CD4-positive, alpha-beta T cell (primary cell): ENCODE results near the gene LTB. TPM values are rescaled to one million over a fixed set of nuclear protein-coding genes. Genes with fewer than 3 reads are reported as not detected.

ENCODE experiments used
- ATAC-seq: fragments of 200-7000 bp; cut with Tn5 transposase; one replicate; pipeline ENCODE4 v1.10.0; 2022; ENCODE audit warnings: mild to moderate bottlenecking; ENCODE audit not compliant: poor library complexity
- CTCF ChIA-PET: fragments of 350-600 bp; sonication (Branson Sonifier 250); formaldehyde crosslinking; loops from one replicate; lab custom pipeline; 2021; ENCODE audit warnings: antibody characterized with exemption, inconsistent platforms; lab: Charles Lee
- POLR2A ChIA-PET: fragments of 350-600 bp; sonication (Branson Sonifier 250); formaldehyde crosslinking; loops from one replicate; lab custom pipeline; 2021; ENCODE audit warnings: antibody characterized with exemption, inconsistent platforms; lab: Charles Lee
- DNase-seq, 14 experiments: peaks; one replicate each; pipeline ENCODE4 v3.0.0-alpha.2; 2013 to 2020; ENCODE audit warnings: mixed read lengths in 2 of 14
- H3K27ac ChIP-seq, 2 donors: one replicate each; pipeline versions ENCODE4 v1.5.1 to v1.7.0; 2013; ENCODE audit warnings: low read length in 2 of 2, low read depth in 1 of 2, mild to moderate bottlenecking in 1 of 2
- H3K27me3 ChIP-seq, 2 experiments: 1 replicate in 1 of 2; 2 replicates in 1 of 2; pipeline versions ENCODE4 v1.6.1 to v1.7.0; 2013; ENCODE audit warnings: low read length in 2 of 2, control low read depth in 1 of 2, mild to moderate bottlenecking in 1 of 2, moderate library complexity in 1 of 2; ENCODE audit not compliant: insufficient read depth in 2 of 2, control insufficient read depth in 1 of 2
- H3K36me3 ChIP-seq: one replicate; pipeline ENCODE4 v1.6.1; 2013; ENCODE audit warnings: low read length, control low read depth; ENCODE audit not compliant: insufficient read depth
- H3K4me1 ChIP-seq: one replicate; pipeline ENCODE4 v1.6.1; 2013; ENCODE audit warnings: low read length, control low read depth; ENCODE audit not compliant: insufficient read depth
- H3K4me3 ChIP-seq: one replicate; pipeline ENCODE4 v1.5.1; 2013; ENCODE audit warnings: mild to moderate bottlenecking, low read length, moderate library complexity
- H3K9me3 ChIP-seq, 2 experiments: 1 replicate in 1 of 2; 2 replicates in 1 of 2; pipeline versions ENCODE4 v1.6.1 to v1.7.0; 2013; ENCODE audit warnings: low read length in 2 of 2, mild to moderate bottlenecking in 2 of 2, control low read depth in 1 of 2, moderate library complexity in 1 of 2; ENCODE audit not compliant: control insufficient read depth in 1 of 2, insufficient read depth in 1 of 2
- H3K27ac Mint-ChIP-seq: one replicate; pipeline ENCODE4 v1.8.0; 2020; ENCODE audit warnings: mixed read lengths
- H3K27me3 Mint-ChIP-seq: one replicate; pipeline ENCODE4 v1.8.0; 2021; ENCODE audit warnings: mixed read lengths
- H3K36me3 Mint-ChIP-seq: one replicate; pipeline ENCODE4 v1.8.0; 2021; ENCODE audit warnings: low read depth, mixed read lengths
- H3K4me1 Mint-ChIP-seq: one replicate; pipeline ENCODE4 v1.8.0; 2021; ENCODE audit warnings: low read depth, mixed read lengths
- H3K4me3 Mint-ChIP-seq: one replicate; pipeline ENCODE4 v1.8.0; 2020; ENCODE audit warnings: mild to moderate bottlenecking, mixed read lengths
- H3K9me3 Mint-ChIP-seq: one replicate; pipeline ENCODE4 v1.8.0; 2020; ENCODE audit warnings: mixed read lengths
- intact Hi-C, 2 experiments: fragments of 100-400 bp; cut with DNase I in 1 of 2; cut with micrococcal nuclease in 1 of 2; formaldehyde crosslinking; loops; one replicate each; pipeline versions ENCODE4 v1.15.1 to v1.9.0; 2023 to 2025; cut with DNase I, micrococcal nuclease
- total RNA-seq, 174 experiments: library from RNA in 2 of 174; stranded (reverse) in 2 of 174; gene quantifications; one replicate each; pipeline ENCODE4 v1.2.3 and lab custom pipeline; 2021 to 2026
- TF ChIP-seq, protein P1 (sequence below): fragments of 200-600 bp; IDR thresholded peaks from one replicate; pipeline ENCODE4 v1.8.0; 2022; ENCODE audit warnings: antibody characterized with exemption, mild to moderate bottlenecking

Gene LTB
- total RNA-seq, 2 experiments from 2014 or later = 239 to 244 TPM

DNA sequence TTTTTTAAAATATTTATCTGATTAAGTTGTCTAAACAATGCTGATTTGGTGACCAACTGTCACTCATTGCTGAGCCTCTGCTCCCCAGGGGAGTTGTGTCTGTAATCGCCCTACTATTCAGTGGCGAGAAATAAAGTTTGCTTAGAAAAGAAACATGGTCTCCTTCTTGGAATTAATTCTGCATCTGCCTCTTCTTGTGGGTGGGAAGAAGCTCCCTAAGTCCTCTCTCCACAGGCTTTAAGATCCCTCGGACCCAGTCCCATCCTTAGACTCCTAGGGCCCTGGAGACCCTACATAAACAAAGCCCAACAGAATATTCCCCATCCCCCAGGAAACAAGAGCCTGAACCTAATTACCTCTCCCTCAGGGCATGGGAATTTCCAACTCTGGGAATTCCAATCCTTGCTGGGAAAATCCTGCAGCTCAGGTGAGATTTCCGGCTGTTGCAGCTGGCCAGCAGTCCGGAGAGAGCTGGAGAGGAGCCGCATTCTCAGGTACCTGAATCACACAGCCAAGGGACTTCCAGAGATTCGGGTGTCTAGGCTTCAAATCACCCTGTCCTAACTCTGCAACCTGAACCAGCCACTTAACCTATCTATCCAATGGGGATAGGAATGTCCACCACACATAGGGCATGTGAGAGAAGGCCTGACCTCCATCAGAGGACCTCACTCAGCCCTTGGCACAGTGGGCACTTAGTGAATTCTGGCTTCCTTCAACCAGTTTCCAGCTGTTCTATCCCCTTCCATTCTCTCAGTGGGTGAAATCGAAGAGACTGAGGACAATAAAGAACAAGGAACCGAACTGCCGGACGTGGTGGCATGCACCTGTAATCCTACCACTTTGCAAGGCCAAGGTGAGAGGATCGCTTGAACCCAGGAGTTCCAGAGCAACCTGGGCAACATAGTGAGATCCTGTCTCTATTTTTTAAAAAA lies 3.8 kb downstream of the LTB start:
- H3K27me3 ChIP-seq = no peaks in the 10 kb centered on the region
- no peaks in the 10 kb centered on the region for H3K9me3 ChIP-seq
- peak overlapping the region; percentile 74 to 95 for H3K27ac ChIP-seq
- POLR2A ChIA-PET = interaction anchor here (1.6 to 34.9 kb wide), 5 partner anchors 7 to 74 kb away, joined by 5 to 1160 read pairs (median 220); partner anchors contain the start of genes ATP6V1G2, BAG6, DDX39B and LST1
- Mint-ChIP-seq H3K4me1 (peaks cover 85% of the 10 kb centered on the region), H3K36me3 (peaks cover 71% of the 10 kb centered on the region), H3K9me3 (no peaks in the 10 kb centered on the region), H3K27ac (peak overlapping the region; percentile 85), H3K4me3 (peak overlapping the region; percentile 88), H3K27me3 (no peaks in the 10 kb centered on the region)
- TF ChIP-seq, protein P1, sequence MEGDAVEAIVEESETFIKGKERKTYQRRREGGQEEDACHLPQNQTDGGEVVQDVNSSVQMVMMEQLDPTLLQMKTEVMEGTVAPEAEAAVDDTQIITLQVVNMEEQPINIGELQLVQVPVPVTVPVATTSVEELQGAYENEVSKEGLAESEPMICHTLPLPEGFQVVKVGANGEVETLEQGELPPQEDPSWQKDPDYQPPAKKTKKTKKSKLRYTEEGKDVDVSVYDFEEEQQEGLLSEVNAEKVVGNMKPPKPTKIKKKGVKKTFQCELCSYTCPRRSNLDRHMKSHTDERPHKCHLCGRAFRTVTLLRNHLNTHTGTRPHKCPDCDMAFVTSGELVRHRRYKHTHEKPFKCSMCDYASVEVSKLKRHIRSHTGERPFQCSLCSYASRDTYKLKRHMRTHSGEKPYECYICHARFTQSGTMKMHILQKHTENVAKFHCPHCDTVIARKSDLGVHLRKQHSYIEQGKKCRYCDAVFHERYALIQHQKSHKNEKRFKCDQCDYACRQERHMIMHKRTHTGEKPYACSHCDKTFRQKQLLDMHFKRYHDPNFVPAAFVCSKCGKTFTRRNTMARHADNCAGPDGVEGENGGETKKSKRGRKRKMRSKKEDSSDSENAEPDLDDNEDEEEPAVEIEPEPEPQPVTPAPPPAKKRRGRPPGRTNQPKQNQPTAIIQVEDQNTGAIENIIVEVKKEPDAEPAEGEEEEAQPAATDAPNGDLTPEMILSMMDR = no peak
- peaks cover 81% of the 10 kb centered on the region for H3K4me1 ChIP-seq
- DNase-seq (no peak), ATAC-seq (no peak)
- CTCF ChIA-PET = interaction anchor here (1.4 to 16.9 kb wide), 4 partner anchors 9 to 29 kb away, joined by 7 to 353 read pairs (median 104); partner anchors contain the start of genes ATP6V1G2, NCR3 and NFKBIL1
- peak overlapping the region; percentile 97 for H3K4me3 ChIP-seq
- H3K36me3 ChIP-seq = peaks cover 41% of the 10 kb centered on the region
- intact Hi-C loops = no loop called here

DNA sequence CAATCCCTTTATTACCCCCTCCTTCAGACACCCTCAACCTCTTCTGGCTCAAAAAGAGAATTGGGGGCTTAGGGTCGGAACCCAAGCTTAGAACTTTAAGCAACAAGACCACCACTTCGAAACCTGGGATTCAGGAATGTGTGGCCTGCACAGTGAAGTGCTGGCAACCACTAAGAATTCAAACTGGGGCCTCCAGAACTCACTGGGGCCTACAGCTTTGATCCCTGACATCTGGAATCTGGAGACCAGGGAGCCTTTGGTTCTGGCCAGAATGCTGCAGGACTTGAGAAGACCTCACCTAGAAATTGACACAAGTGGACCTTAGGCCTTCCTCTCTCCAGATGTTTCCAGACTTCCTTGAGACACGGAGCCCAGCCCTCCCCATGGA lies 4.7 kb downstream of the LTB start:
- H3K27ac ChIP-seq = peak overlapping the region; percentile 84 to 87
- no peaks in the 10 kb centered on the region for H3K9me3 ChIP-seq
- peaks cover 86% of the 10 kb centered on the region for H3K4me1 Mint-ChIP-seq
- H3K36me3 ChIP-seq = peaks cover 41% of the 10 kb centered on the region
- peaks cover 68% of the 10 kb centered on the region for H3K36me3 Mint-ChIP-seq
- intact Hi-C loops = loop anchor here in 1 of 2 experiments (2.0 kb wide), 1 partner anchor 15 kb away; no protein-coding TSS in a partner anchor
- TF ChIP-seq, protein P1 = no peak
- peak overlapping the region; percentile 95 for H3K4me3 Mint-ChIP-seq
- POLR2A ChIA-PET = interaction anchor here (0.9 to 34.9 kb wide), 7 partner anchors 6 to 75 kb away, joined by 3 to 1160 read pairs (median 42); partner anchors contain the start of genes ATP6V1G2, BAG6, DDX39B and LST1
- CTCF ChIA-PET = interaction anchor here (1.0 to 16.9 kb wide), 6 partner anchors 9 to 84 kb away, joined by 3 to 353 read pairs (median 6); partner anchors contain the start of genes ATP6V1G2, LST1, NCR3 and NFKBIL1
- DNase-seq (no peak), ATAC-seq (no peak)
- H3K27me3 Mint-ChIP-seq = no peaks in the 10 kb centered on the region
- H3K4me1 ChIP-seq = peaks cover 81% of the 10 kb centered on the region
- peak overlapping the region; percentile 95 for H3K27ac Mint-ChIP-seq
- H3K27me3 ChIP-seq = no peaks in the 10 kb centered on the region
- peak overlapping the region; percentile 75 for H3K4me3 ChIP-seq
- H3K9me3 Mint-ChIP-seq = no peaks in the 10 kb centered on the region

DNA sequence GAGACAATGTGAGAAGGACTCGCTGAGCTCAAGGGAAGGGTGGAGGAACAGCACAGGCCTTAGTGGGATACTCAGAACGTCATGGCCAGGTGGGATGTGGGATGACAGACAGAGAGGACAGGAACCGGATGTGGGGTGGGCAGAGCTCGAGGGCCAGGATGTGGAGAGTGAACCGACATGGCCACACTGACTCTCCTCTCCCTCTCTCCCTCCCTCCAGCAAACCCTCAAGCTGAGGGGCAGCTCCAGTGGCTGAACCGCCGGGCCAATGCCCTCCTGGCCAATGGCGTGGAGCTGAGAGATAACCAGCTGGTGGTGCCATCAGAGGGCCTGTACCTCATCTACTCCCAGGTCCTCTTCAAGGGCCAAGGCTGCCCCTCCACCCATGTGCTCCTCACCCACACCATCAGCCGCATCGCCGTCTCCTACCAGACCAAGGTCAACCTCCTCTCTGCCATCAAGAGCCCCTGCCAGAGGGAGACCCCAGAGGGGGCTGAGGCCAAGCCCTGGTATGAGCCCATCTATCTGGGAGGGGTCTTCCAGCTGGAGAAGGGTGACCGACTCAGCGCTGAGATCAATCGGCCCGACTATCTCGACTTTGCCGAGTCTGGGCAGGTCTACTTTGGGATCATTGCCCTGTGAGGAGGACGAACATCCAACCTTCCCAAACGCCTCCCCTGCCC lies 5.2 kb downstream of the LTB start:
- DNase-seq (peak in 6 of 14 experiments; percentile 31 to 91 (median 57)), ATAC-seq (no peak)
- Mint-ChIP-seq H3K4me3 (peak overlapping the region; percentile 95), H3K36me3 (peaks cover 67% of the 10 kb centered on the region), H3K9me3 (no peaks in the 10 kb centered on the region), H3K27ac (peak overlapping the region; percentile 95), H3K27me3 (no peaks in the 10 kb centered on the region), H3K4me1 (peaks cover 86% of the 10 kb centered on the region)
- Histone ChIP-seq H3K4me1 (peaks cover 83% of the 10 kb centered on the region), H3K4me3 (peak overlapping the region; percentile 75), H3K36me3 (peaks cover 41% of the 10 kb centered on the region), H3K9me3 (no peaks in the 10 kb centered on the region), H3K27me3 (no peaks in the 10 kb centered on the region), H3K27ac (peak overlapping the region; percentile 84 to 87)
- intact Hi-C loops = loop anchor here in 1 of 2 experiments (2.0 kb wide), 1 partner anchor 14 kb away; no protein-coding TSS in a partner anchor
- ChIA-PET CTCF (interaction anchor here (1.0 to 16.9 kb wide), 6 partner anchors 9 to 84 kb away, joined by 3 to 353 read pairs (median 6); partner anchors contain the start of genes ATP6V1G2, LST1, NCR3 and NFKBIL1), POLR2A (interaction anchor here (0.9 to 34.9 kb wide), 8 partner anchors 6 to 380 kb away, joined by 3 to 1160 read pairs (median 26); partner anchors contain the start of genes ATP6V1G2, BAG6, DDX39B and LST1)
- TF ChIP-seq, protein P1 = no peak
